CD4-positive, alpha-beta T cell treated with Interleukin-4 for 4 hours (primary cell): Measurements from ENCODE around the gene ZYX.
A peak's percentile ranks its signal among the peaks of the same experiment; 100 is the strongest.

Experiments used
- DNase-seq: peaks from one replicate; pipeline ENCODE4 v3.0.0-alpha.2; 2020

The ZYX gene, protein sequence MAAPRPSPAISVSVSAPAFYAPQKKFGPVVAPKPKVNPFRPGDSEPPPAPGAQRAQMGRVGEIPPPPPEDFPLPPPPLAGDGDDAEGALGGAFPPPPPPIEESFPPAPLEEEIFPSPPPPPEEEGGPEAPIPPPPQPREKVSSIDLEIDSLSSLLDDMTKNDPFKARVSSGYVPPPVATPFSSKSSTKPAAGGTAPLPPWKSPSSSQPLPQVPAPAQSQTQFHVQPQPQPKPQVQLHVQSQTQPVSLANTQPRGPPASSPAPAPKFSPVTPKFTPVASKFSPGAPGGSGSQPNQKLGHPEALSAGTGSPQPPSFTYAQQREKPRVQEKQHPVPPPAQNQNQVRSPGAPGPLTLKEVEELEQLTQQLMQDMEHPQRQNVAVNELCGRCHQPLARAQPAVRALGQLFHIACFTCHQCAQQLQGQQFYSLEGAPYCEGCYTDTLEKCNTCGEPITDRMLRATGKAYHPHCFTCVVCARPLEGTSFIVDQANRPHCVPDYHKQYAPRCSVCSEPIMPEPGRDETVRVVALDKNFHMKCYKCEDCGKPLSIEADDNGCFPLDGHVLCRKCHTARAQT

DNA sequence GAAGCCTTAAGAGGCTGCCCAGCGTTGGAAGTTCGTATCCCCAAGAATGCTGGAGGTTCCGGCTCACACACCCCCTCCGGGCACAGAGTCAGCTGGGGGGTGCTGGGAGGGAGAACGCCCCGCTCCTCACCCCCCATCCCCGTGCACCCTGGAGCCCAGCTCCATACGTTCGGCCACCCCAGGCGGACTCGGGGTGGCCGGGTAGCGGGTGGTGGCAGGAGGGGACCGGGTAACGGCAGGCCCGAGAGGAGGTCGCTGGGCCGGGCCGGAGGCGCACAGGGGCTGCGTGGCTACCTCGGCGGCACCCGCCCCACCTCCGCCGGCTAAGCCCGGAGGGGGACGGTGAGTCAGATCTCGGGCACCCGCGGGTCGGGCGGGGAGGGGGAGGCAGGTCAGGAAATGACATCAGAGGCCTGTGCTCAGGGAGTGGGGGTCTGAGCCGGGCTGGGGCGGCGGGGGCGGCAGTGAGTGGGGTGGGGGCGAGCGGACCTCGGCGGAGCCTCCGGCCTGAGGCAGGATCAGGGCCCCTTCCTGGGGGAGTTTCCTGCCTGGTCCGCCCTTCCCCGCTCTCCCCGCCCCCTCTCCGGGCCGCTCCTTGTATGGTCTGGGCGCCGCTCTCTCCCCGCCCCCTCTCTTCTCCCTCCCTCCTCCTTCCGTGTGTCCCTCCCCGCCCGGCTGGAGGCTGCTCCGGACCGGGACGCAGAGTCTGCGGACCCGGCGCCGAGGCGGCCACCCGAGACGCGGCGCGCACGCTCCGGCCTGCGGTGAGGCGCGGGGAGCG is at the start of gene ZYX:
Gene ZYX, plus strand, starts transcription at position 700 of the 781 bp plus-strand sequence. CDS start 227 bp downstream, outside the sequence.
- DNase-seq, result peak; percentile 89

DNA sequence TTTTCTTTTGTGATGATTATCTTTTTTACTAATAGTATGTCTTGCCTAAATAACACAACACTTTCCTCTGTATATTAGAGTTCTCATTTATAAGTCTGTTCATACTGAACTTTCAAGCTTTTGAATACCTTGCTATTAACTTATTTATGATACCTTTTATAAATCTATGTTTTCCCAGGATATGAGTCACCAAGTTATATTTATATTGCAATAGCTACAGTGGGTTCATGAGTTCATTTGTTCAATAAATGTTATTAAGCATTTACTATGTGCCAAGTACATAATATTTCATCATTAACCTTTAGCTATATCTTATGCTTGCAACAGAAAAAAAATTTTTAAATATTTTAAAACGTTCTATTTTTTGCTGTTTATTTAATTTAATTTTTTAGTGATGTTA is 46.9 kb upstream of the ZYX start:
- no peak for DNase-seq

DNA sequence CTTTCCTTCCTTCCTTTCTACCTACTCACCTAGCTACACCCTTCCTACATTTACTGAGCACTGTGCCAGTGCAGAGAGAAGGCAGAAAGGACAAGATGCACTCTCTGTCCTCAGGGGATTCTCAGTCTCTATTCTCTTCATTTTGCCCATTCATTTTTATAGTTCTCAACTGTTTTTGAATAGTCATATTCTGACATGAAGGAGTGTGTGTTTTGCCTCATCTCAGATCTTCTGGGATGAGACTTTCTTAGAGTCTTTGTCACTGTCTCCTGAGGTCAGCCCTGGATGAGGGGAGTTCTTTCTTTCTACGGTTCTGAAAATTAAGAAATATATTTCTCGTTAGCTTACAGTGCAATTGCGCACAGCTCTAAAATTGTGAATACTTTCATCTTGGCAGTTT is 43.9 kb upstream of the ZYX start:
- DNase-seq, result no peak

DNA sequence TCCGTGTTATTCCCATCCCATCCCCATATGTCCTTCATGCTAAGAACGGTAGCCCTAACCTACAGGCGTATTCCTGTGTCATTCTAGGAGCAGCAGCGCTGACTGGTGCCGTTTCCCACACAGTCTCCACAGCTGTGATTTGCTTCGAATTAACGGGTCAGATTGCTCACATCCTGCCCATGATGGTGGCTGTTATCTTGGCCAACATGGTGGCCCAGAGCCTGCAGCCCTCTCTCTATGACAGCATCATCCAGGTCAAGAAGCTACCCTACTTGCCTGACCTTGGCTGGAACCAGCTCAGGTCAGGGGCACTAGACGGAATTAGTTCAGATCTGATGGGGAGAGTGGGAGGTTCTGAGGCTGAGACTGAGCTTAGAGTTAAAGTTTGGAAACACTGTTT is 39.3 kb upstream of the ZYX start:
- DNase-seq, result no peak

DNA sequence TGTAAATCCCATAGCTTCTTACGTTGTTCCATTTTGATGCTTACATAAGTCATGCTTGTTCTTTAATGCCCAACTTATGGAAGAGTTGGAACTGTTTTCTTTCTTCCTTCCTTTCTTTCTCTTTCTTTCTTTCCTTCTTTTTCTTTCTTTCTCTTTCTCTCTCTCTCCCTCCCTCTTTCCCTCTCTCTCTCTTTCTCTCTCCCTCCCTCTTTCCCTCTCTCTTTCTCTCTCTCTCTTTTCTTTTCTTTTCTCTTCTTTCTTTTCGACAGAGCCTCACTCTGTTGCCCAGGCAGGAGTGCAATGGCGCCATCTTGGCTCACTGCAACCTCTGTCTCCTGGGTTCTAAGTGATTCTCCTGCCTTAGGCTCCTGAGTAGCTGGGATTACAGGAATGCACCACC is 37.5 kb upstream of the ZYX start:
- no peak for DNase-seq

DNA sequence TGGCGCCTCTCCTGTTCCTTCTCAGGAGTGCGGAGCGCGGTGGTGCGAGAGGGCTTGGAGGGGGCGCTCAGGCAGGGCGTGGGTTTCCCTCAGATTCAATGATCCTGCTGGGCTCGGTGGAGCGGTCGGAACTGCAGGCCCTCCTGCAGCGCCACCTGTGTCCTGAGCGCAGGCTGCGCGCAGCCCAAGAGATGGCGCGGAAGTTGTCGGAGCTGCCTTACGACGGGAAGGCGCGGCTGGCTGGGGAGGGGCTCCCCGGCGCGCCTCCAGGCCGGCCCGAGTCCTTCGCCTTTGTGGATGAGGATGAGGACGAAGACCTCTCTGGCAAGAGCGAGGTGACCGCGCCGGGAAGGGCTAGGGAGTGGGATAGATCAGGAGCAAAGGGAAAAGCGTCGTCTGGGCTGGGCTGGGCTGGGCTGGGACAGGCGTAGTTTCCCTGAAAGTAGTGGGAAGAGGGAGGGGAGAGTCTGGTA is 35.7 kb upstream of the ZYX start:
- DNase-seq, result peak; percentile 67

- no peak for DNase-seq
Observed at GRCh38 chr7:143346018-143346417, 35.1 kb upstream of the ZYX start.

GRCh38 chr7:143347950-143348349 is 33.2 kb upstream of the ZYX start:
- DNase-seq, result no peak

GRCh38 chr7:143351060-143351459 is 30.1 kb upstream of the ZYX start:
- DNase-seq, result no peak

GRCh38 chr7:143351574-143351973 is 29.6 kb upstream of the ZYX start:
- no peak for DNase-seq

GRCh38 chr7:143352531-143353002 is 28.6 kb upstream of the ZYX start:
- DNase-seq, result no peak

DNA sequence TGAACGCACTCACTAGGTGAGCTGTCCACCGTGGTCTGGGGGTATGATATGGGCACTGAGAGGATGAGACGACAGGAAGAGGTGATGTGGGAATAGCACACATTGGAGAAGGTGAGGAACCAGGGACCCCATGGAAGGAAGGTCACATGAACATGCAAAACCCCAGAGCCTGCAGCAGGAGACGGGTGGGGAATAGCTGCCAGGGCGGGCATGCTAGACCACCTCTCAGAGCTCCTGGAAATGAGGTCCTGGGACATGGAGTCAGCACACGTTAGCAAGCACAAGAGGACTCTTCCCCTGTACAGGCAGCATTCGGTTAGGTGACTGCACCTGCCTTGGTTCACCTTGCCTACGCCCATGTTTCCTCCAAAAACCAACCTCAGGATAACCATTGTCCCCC is 26.8 kb upstream of the ZYX start:
- no peak for DNase-seq

GRCh38 chr7:143354965-143355364 is 26.2 kb upstream of the ZYX start:
- no peak for DNase-seq

- no peak for DNase-seq
Observed at GRCh38 chr7:143355450-143356385, 25.4 kb upstream of the ZYX start.

DNA sequence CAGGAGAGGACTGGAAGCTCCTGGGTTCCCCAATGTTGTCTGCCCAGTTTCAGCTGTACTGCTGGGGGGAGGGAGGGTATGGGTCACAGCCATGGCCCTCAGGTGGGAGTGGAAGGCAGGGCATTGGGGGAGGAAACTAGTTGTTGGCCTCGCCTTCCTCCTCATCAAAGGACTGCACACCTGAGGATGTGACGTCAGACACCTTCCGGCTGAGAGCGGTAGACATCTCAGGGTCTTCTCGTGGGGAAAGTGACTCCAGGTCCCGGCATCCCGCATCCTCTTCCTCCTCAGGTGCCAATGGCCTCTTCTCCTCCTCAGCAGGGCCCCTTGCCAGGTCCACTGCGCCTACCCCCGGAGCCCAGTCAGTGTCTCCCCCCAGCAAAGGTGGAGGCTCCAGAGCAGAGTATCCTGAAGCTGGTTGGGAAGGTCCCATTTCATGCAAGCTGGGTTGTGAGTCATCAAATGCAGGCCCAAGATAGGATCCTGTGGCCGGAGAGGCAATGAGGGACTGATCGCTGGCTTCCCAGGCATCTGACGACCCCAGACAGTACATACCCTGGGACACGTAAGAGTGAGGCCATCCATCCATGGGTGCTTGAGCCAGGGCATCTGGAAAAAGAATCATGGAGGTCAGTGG is 24.6 kb upstream of the ZYX start:
- no peak for DNase-seq

DNA sequence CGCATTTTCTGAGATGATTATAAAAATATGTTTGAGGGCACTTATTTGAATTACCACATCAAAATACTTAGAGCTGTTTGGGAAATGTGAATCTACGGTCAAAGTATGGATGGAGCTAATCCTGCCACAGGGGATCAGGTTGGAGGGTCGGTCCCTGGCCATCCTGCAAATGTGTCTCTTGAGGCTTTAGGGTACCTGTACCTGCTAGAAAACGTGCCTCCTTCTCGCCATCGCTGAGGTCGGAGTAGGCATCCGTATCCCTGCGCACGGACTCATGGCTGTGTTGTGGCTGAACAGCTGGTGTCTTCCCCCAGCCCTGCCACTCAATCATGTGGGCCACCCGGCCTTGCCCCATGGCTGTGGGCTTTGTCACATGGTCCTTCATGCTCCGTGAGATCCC is 22.5 kb upstream of the ZYX start:
- DNase-seq, result no peak

DNA sequence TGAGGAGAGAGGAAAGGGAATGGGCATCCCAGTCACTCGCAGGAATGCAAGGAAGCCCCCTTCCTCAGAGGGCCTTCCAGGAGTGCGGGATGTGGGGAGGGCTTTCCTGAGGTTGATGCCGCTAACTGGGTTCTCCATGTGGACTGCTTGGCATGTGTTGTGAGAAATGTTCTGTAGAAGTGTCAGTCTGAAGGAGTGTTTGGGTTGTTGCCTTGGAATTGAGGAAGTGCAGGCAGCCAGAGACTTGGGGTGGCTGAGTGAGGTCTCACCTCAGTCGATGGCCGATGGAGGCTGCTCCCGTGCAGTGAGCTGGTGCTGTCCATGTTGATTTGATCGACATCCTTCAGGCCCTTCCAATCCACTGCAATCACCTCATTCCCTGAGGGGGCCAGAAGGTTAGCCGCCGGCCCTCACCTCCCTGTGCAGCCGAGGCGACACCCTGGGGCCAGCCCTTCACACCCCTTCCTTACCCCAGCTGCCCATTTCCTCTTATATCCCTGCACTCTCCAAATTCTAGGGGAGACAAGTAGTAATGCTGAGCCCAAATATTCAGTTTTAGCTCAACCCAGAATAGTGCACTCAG is 21.3 kb upstream of the ZYX start:
- DNase-seq, result no peak

DNA sequence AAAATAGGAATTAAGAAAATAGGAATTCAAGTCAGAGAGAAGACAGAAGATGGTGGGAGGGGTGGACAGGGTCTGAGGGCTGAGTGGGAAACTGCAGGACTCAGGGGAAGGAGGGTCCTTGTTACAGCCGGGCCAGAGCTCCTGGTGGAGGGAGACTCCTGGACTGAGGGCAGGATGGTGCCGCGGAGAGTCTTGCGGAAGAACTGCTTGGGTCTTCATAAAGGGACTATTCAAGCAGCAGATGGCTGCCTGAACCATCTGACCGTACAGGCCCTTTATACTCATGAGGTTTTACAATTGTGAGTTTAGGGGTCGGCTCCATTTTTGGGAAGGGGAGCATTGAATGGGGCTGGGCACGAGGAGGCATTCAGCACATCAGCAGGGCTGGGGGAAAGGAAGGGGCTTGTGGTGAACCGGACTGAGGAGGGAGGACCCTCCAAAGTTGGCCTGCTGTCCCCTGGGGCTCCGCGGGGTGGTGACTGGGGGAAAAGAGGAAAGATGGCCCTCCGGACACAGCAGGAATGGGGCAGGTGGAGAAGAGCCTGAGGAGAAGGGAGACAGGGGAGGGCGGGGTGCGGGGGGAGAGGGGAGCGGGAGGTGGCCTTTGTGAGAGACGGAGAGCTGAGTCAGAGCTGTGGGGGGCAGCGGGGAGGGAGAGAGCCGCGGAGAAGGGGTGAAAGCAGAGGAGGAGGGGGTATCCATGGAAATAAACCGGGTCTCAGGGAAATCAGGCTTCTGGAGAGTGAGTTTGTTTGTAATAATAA is 20.2 kb upstream of the ZYX start:
- DNase-seq, result no peak

GRCh38 chr7:143361552-143362130 is 19.5 kb upstream of the ZYX start:
- DNase-seq, result no peak
